Nephron progenitor cell (in vitro differentiated cells): Measurements from ENCODE around the gene YTHDF1.

ENCODE experiments used
- DNase-seq: peaks from one replicate; pipeline ENCODE4 v3.0.0; 2021
- H3K27ac Mint-ChIP-seq: 2 replicates; pipeline ENCODE4 v1.8.0; 2021; ENCODE audit warnings: mild to moderate bottlenecking, moderate library complexity, mixed read lengths
- H3K27me3 Mint-ChIP-seq: 2 replicates; pipeline ENCODE4 v1.8.0; 2021; ENCODE audit warnings: mild to moderate bottlenecking, low read depth, mixed read lengths; ENCODE audit not compliant: poor library complexity
- H3K36me3 Mint-ChIP-seq: 2 replicates; pipeline ENCODE4 v1.8.0; 2021; ENCODE audit warnings: low read depth, mixed read lengths
- H3K4me1 Mint-ChIP-seq: 2 replicates; pipeline ENCODE4 v1.8.0; 2021; ENCODE audit warnings: mixed read lengths
- H3K4me3 Mint-ChIP-seq: 2 replicates; pipeline ENCODE4 v1.8.0; 2021; ENCODE audit warnings: mild to moderate bottlenecking, moderate library complexity, mixed read lengths
- H3K9me3 Mint-ChIP-seq: 2 replicates; pipeline ENCODE4 v1.8.0; 2021; ENCODE audit warnings: mild to moderate bottlenecking, moderate library complexity, mixed read lengths
- CTCF ChIP-seq: fragments of 200-600 bp; sonication (generic); IDR thresholded peaks from 2 replicates; pipeline ENCODE4 v1.5.0; 2021; ENCODE audit warnings: antibody characterized with exemption

YTHDF1 gene

GRCh38 chr20:63176427-63177133 is 39.4 kb downstream of the YTHDF1 start:
- peaks cover 18% of the 10 kb centered on the region for H3K4me1 Mint-ChIP-seq
- H3K4me3 Mint-ChIP-seq: peak overlapping the region; percentile 57
- no peaks in the 10 kb centered on the region for H3K36me3 Mint-ChIP-seq
- peak; percentile 39 for DNase-seq
- TF ChIP-seq CTCF: no peak
- H3K27ac Mint-ChIP-seq: peak overlapping the region; percentile 6
- H3K27me3 Mint-ChIP-seq: peaks cover 89% of the 10 kb centered on the region
- H3K9me3 Mint-ChIP-seq: no peaks in the 10 kb centered on the region

GRCh38 chr20:63176034-63176426 is 39.9 kb downstream of the YTHDF1 start:
- Mint-ChIP-seq H3K4me3 (peak overlapping the region; percentile 57), H3K27ac (peak overlapping the region; percentile 6), H3K4me1 (peaks cover 18% of the 10 kb centered on the region), H3K9me3 (no peaks in the 10 kb centered on the region), H3K27me3 (peaks cover 90% of the 10 kb centered on the region), H3K36me3 (no peaks in the 10 kb centered on the region)
- TF ChIP-seq CTCF: no peak
- DNase-seq: peak; percentile 73

GRCh38 chr20:63175038-63175895 is 40.7 kb downstream of the YTHDF1 start:
- Mint-ChIP-seq H3K27ac (no peak overlapping the region), H3K4me3 (no peak overlapping the region), H3K36me3 (no peaks in the 10 kb centered on the region), H3K4me1 (peaks cover 10% of the 10 kb centered on the region), H3K9me3 (no peaks in the 10 kb centered on the region), H3K27me3 (peaks cover 90% of the 10 kb centered on the region)
- TF ChIP-seq CTCF: no peak
- DNase-seq: peak; percentile 33

GRCh38 chr20:63174309-63175037 is 41.5 kb downstream of the YTHDF1 start:
- Mint-ChIP-seq H3K4me1 (peaks cover 7% of the 10 kb centered on the region), H3K27ac (no peak overlapping the region), H3K9me3 (no peaks in the 10 kb centered on the region), H3K4me3 (peak overlapping the region; percentile 61), H3K27me3 (peaks cover 90% of the 10 kb centered on the region), H3K36me3 (no peaks in the 10 kb centered on the region)
- no peak for TF ChIP-seq CTCF
- DNase-seq: peak; percentile 35

- H3K9me3 Mint-ChIP-seq: no peaks in the 10 kb centered on the region
- no peak overlapping the region for H3K4me3 Mint-ChIP-seq
- peaks cover 6% of the 10 kb centered on the region for H3K4me1 Mint-ChIP-seq
- DNase-seq: peak; percentile 29
- no peaks in the 10 kb centered on the region for H3K36me3 Mint-ChIP-seq
- no peak overlapping the region for H3K27ac Mint-ChIP-seq
- TF ChIP-seq CTCF: no peak
- H3K27me3 Mint-ChIP-seq: peaks cover 90% of the 10 kb centered on the region
Measured at GRCh38 chr20:63173552-63174191, 42.3 kb downstream of the YTHDF1 start.
